ENCODE data around the gene CD3E. TPM values are rescaled to one million over a fixed set of nuclear protein-coding genes. Genes with fewer than 3 reads are reported as not detected.

CD3E gene
- total and polyA plus RNA-seq, 2 experiments from 2014 or later: not detected

GRCh38 chr11:118319337-118319707 is 14.8 kb downstream of the CD3E start:
- no peak for ATAC-seq
- peaks cover 26% of the 10 kb centered on the region for H3K4me1 Mint-ChIP-seq

More at GRCh38 chr11:118319337-118319707, 14.8 kb downstream of the CD3E start:
- Mint-ChIP-seq H3K36me3 (ENCODE audit: low read depth) (no peaks in the 10 kb centered on the region), H3K9me3 (no peaks in the 10 kb centered on the region), H3K4me3 (no peak overlapping the region), H3K27me3 (ENCODE audit: insufficient read depth, low read depth, poor library complexity) (peaks cover 5% of the 10 kb centered on the region), H3K27ac (no peak overlapping the region)
- H4K20me1 ChIP-seq (replicated peaks; ENCODE audit: insufficient read depth): no peaks in the 10 kb centered on the region
- H3F3A ChIP-seq (replicated peaks; ENCODE audit: low read depth): peaks cover 9% of the 10 kb centered on the region
- no peak overlapping the region for H3K27ac ChIP-seq (ENCODE audit: low read depth)
- H3K4me2 ChIP-seq: no peak overlapping the region
- H3K4me3 ChIP-seq: no peak overlapping the region
- no peaks in the 10 kb centered on the region for H3K79me2 ChIP-seq (replicated peaks; ENCODE audit: insufficient read depth)
- TF ChIP-seq ZNF114 (CRISPR knock-in tag; IDR thresholded peaks at IDR 0.05) (no peak), REST (IDR thresholded peaks at IDR 0.05; ENCODE audit: unreplicated experiment) (no peak), CREB1 (CRISPR knock-in tag; IDR thresholded peaks at IDR 0.05; ENCODE audit: low read depth) (no peak), ETS1 (IDR thresholded peaks at IDR 0.05) (no peak), CTCF (conservative IDR thresholded peaks at IDR 0.05; ENCODE audit: low read depth in 2 of 2) (no peak), EZH2 (IDR thresholded peaks at IDR 0.05; ENCODE audit: low read depth, unreplicated experiment) (no peak), NANOG (IDR thresholded peaks at IDR 0.05; ENCODE audit: borderline replicate concordance) (no peak), EZH2phosphoT487 (IDR thresholded peaks at IDR 0.05; ENCODE audit: unreplicated experiment) (no peak), JUNB (IDR thresholded peaks at IDR 0.05; ENCODE audit: unreplicated experiment) (no peak), ZNF331 (CRISPR knock-in tag; IDR thresholded peaks at IDR 0.05; ENCODE audit: low read depth) (no peak), POLR2AphosphoS5 (IDR thresholded peaks at IDR 0.05; ENCODE audit: low read depth) (no peak), STAT1 (IDR thresholded peaks at IDR 0.05; ENCODE audit: unreplicated experiment) (no peak)
- TF ChIP-seq, protein P1, sequence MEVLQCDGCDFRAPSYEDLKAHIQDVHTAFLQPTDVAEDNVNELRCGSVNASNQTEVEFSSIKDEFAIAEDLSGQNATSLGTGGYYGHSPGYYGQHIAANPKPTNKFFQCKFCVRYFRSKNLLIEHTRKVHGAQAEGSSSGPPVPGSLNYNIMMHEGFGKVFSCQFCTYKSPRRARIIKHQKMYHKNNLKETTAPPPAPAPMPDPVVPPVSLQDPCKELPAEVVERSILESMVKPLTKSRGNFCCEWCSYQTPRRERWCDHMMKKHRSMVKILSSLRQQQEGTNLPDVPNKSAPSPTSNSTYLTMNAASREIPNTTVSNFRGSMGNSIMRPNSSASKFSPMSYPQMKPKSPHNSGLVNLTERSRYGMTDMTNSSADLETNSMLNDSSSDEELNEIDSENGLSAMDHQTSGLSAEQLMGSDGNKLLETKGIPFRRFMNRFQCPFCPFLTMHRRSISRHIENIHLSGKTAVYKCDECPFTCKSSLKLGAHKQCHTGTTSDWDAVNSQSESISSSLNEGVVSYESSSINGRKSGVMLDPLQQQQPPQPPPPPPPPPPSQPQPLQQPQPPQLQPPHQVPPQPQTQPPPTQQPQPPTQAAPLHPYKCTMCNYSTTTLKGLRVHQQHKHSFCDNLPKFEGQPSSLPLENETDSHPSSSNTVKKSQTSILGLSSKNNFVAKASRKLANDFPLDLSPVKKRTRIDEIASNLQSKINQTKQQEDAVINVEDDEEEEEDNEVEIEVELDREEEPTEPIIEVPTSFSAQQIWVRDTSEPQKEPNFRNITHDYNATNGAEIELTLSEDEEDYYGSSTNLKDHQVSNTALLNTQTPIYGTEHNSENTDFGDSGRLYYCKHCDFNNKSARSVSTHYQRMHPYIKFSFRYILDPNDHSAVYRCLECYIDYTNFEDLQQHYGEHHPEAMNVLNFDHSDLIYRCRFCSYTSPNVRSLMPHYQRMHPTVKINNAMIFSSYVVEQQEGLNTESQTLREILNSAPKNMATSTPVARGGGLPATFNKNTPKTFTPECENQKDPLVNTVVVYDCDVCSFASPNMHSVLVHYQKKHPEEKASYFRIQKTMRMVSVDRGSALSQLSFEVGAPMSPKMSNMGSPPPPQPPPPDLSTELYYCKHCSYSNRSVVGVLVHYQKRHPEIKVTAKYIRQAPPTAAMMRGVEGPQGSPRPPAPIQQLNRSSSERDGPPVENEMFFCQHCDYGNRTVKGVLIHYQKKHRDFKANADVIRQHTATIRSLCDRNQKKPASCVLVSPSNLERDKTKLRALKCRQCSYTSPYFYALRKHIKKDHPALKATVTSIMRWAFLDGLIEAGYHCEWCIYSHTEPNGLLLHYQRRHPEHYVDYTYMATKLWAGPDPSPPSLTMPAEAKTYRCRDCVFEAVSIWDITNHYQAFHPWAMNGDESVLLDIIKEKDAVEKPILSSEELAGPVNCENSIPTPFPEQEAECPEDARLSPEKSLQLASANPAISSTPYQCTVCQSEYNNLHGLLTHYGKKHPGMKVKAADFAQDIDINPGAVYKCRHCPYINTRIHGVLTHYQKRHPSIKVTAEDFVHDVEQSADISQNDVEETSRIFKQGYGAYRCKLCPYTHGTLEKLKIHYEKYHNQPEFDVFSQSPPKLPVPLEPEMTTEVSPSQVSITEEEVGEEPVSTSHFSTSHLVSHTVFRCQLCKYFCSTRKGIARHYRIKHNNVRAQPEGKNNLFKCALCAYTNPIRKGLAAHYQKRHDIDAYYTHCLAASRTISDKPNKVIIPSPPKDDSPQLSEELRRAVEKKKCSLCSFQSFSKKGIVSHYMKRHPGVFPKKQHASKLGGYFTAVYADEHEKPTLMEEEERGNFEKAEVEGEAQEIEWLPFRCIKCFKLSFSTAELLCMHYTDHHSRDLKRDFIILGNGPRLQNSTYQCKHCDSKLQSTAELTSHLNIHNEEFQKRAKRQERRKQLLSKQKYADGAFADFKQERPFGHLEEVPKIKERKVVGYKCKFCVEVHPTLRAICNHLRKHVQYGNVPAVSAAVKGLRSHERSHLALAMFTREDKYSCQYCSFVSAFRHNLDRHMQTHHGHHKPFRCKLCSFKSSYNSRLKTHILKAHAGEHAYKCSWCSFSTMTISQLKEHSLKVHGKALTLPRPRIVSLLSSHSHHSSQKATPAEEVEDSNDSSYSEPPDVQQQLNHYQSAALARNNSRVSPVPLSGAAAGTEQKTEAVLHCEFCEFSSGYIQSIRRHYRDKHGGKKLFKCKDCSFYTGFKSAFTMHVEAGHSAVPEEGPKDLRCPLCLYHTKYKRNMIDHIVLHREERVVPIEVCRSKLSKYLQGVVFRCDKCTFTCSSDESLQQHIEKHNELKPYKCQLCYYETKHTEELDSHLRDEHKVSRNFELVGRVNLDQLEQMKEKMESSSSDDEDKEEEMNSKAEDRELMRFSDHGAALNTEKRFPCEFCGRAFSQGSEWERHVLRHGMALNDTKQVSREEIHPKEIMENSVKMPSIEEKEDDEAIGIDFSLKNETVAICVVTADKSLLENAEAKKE (CRISPR knock-in tag; IDR thresholded peaks at IDR 0.05): no peak
- DNase-seq (ENCODE audit: low spot score): no peak
- no peaks in the 10 kb centered on the region for H3K36me3 ChIP-seq (ENCODE audit: insufficient read depth)
- peaks cover 19% of the 10 kb centered on the region for H3K4me1 ChIP-seq (ENCODE audit: insufficient read depth)
- H3K27me3 ChIP-seq (ENCODE audit: insufficient read depth): peaks cover 12% of the 10 kb centered on the region; the same call in 1 of the 2 replicates
- H3K9me2 ChIP-seq (ENCODE audit: insufficient read depth): no peaks in the 10 kb centered on the region
- no peak overlapping the region for H2AFZ ChIP-seq
